GM12892 (cell line): Measurements from ENCODE around the gene TSPAN5.

ENCODE experiments used
- POLR2A ChIP-seq: IDR thresholded peaks from 2 replicates; pipeline ENCODE4 v1.6.1; 2011; ENCODE audit warnings: low read depth, low read length, control low read depth
- POLR2AphosphoS5 ChIP-seq: IDR thresholded peaks from 2 replicates; pipeline ENCODE4 v1.6.1; 2011; ENCODE audit warnings: low read depth, low read length, control low read depth
- TAF1 ChIP-seq: IDR thresholded peaks from 2 replicates; pipeline ENCODE4 v1.6.1; 2011; ENCODE audit warnings: low read depth, mild to moderate bottlenecking, control low read depth, low read length, borderline replicate concordance

GRCh38 chr4:98692411-98692810 is 34.0 kb upstream of the TSPAN5 start:
- TF ChIP-seq TAF1: no peak
- TF ChIP-seq POLR2AphosphoS5: no peak
- TF ChIP-seq POLR2A: no peak
